Neural cell (in vitro differentiated cells): ENCODE measurements around the gene MAP3K14. TPM values are rescaled to one million over a fixed set of nuclear protein-coding genes. Genes with fewer than 3 reads are reported as not detected.

Experiments
- H2AFZ ChIP-seq: fragments of 200-600, 300-800 bp; sonication (generic), shearing (Covaris generic); 2 replicates; pipeline ENCODE4 v1.6.0; 2014; ENCODE audit warnings: low read depth, mild to moderate bottlenecking, antibody characterized with exemption, low read length, moderate library complexity
- H3F3A ChIP-seq: fragments of 200-600 bp; shearing (Covaris generic); 2 replicates; pipeline ENCODE4 v1.6.1; 2016; ENCODE audit warnings: mild to moderate bottlenecking, moderate library complexity, mixed read lengths, antibody characterized with exemption, low read length; ENCODE audit not compliant: insufficient read depth, poor library complexity, severe bottlenecking
- H3K27ac ChIP-seq: fragments of 200-600, 300-800 bp; sonication (generic), shearing (Covaris generic); 2 replicates; pipeline ENCODE4 v1.5.1; 2014; ENCODE audit warnings: mild to moderate bottlenecking, low read length, moderate library complexity
- H3K27me3 ChIP-seq: fragments of 300-800, 200-600 bp; sonication (generic), shearing (Covaris generic); 2 replicates; pipeline ENCODE4 v1.6.0; 2014; ENCODE audit warnings: mild to moderate bottlenecking, low read depth, low read length, moderate library complexity; ENCODE audit not compliant: insufficient read depth
- H3K36me3 ChIP-seq: fragments of 300-800, 200-600 bp; sonication (generic), shearing (Covaris generic); 2 replicates; pipeline ENCODE4 v1.5.1; 2014; ENCODE audit warnings: mild to moderate bottlenecking, antibody characterized with exemption, low read length, moderate library complexity; ENCODE audit not compliant: insufficient read depth
- H3K4me2 ChIP-seq: fragments of 300-800, 200-600 bp; sonication (generic), shearing (Covaris generic); 2 replicates; pipeline ENCODE4 v1.6.0; 2014; ENCODE audit warnings: mild to moderate bottlenecking, low read length
- H3K4me3 ChIP-seq: fragments of 300-800, 200-600 bp; sonication (generic), shearing (Covaris generic); 2 replicates; pipeline ENCODE4 v1.5.1; 2014; ENCODE audit warnings: mild to moderate bottlenecking, low read length, moderate library complexity
- H3K79me2 ChIP-seq: fragments of 200-600 bp; shearing (Covaris generic); replicated peaks from 2 replicates; pipeline ENCODE4 v1.6.0; 2014; ENCODE audit warnings: mild to moderate bottlenecking, low read length, moderate library complexity; ENCODE audit not compliant: insufficient read depth
- H3K9ac ChIP-seq: fragments of 300-800, 200-600 bp; sonication (generic), shearing (Covaris generic); 2 replicates; pipeline ENCODE4 v1.6.1; 2016; ENCODE audit warnings: mild to moderate bottlenecking, low read length, mixed read lengths
- H3K9me2 ChIP-seq: fragments of 200-600 bp; shearing (Covaris generic); 2 replicates; pipeline ENCODE4 v1.6.1; 2016; ENCODE audit warnings: mild to moderate bottlenecking, low read length, mixed read lengths; ENCODE audit not compliant: insufficient read depth
- H3K9me3 ChIP-seq: fragments of 200-600, 300-800 bp; sonication (generic), shearing (Covaris generic); 2 replicates; pipeline ENCODE4 v1.6.1; 2016; ENCODE audit warnings: mild to moderate bottlenecking, mixed run types, low read length, moderate library complexity, mixed read lengths
- H4K20me1 ChIP-seq: fragments of 200-600 bp; shearing (Covaris generic); 2 replicates; pipeline ENCODE4 v1.6.1; 2016; ENCODE audit warnings: mild to moderate bottlenecking, mixed run types; ENCODE audit not compliant: insufficient read depth
- EP300 ChIP-seq: fragments of 450-650 bp; conservative IDR thresholded peaks from 2 replicates; pipeline ENCODE4 v1.6.1; 2014; ENCODE audit warnings: antibody characterized with exemption, mild to moderate bottlenecking, moderate library complexity; ENCODE audit not compliant: poor library complexity, severe bottlenecking
- EZH2 ChIP-seq: fragments of 200-600, 300-800 bp; shearing (Covaris generic), sonication (generic); IDR thresholded peaks from 2 replicates; pipeline ENCODE4 v1.6.1; 2014; ENCODE audit warnings: antibody characterized with exemption, low read length, borderline replicate concordance, mild to moderate bottlenecking; ENCODE audit not compliant: insufficient read depth, poor library complexity, severe bottlenecking
- MXI1 ChIP-seq: fragments of 450-650 bp; conservative IDR thresholded peaks from 2 replicates; pipeline ENCODE4 v1.6.1; 2014; ENCODE audit warnings: antibody characterized with exemption, mild to moderate bottlenecking; ENCODE audit not compliant: poor library complexity, severe bottlenecking
- POLR2AphosphoS5 ChIP-seq: IDR thresholded peaks from 2 replicates; pipeline ENCODE4 v1.6.1; 2012
- RAD21 ChIP-seq: fragments of 450-650 bp; conservative IDR thresholded peaks from 2 replicates; pipeline ENCODE4 v1.6.1; 2014; ENCODE audit warnings: antibody characterized with exemption, mild to moderate bottlenecking, moderate library complexity
- REST ChIP-seq: IDR thresholded peaks from 2 replicates; pipeline ENCODE4 v1.6.1; 2012; ENCODE audit warnings: borderline replicate concordance
- SMC3 ChIP-seq: fragments of 450-650 bp; conservative IDR thresholded peaks from 2 replicates; pipeline ENCODE4 v1.6.1; 2014; ENCODE audit warnings: antibody characterized with exemption, mild to moderate bottlenecking, moderate library complexity; ENCODE audit not compliant: poor library complexity
- TAF1 ChIP-seq: IDR thresholded peaks from 2 replicates; pipeline ENCODE4 v1.6.1; 2012; ENCODE audit warnings: low read depth
- polyA plus RNA-seq: library from polyadenylated mRNA; depleted of rRNA; stranded (reverse); fragments of >200 nt; gene quantifications from 2 replicates; pipeline ENCODE4 v1.2.3, GENCODE V29; 2014
- TF ChIP-seq, protein P1 (sequence below): fragments of 450-650 bp; IDR thresholded peaks from 2 replicates; pipeline ENCODE4 v1.5.1; 2014; ENCODE audit warnings: antibody characterized with exemption, mild to moderate bottlenecking, moderate library complexity; ENCODE audit not compliant: poor library complexity, severe bottlenecking

Gene MAP3K14
- polyA plus RNA-seq, 1 donor from 2014 or later, result 6.7 TPM

- Histone ChIP-seq H3K36me3 (no peaks in the 10 kb centered on the region), H3F3A (no peaks in the 10 kb centered on the region), H3K4me2 (no peak overlapping the region), H3K9me2 (no peaks in the 10 kb centered on the region), H3K9me3 (no peaks in the 10 kb centered on the region), H3K27me3 (no peaks in the 10 kb centered on the region), H2AFZ (no peak overlapping the region), H3K27ac (no peak overlapping the region), H3K4me3 (no peak overlapping the region), H4K20me1 (no peaks in the 10 kb centered on the region), H3K79me2 (no peaks in the 10 kb centered on the region), H3K9ac (no peak overlapping the region)
- no peak for TF ChIP-seq EZH2
- TF ChIP-seq RAD21, result no peak
- no peak for TF ChIP-seq EP300
- no peak for TF ChIP-seq SMC3
- TF ChIP-seq, protein P1, sequence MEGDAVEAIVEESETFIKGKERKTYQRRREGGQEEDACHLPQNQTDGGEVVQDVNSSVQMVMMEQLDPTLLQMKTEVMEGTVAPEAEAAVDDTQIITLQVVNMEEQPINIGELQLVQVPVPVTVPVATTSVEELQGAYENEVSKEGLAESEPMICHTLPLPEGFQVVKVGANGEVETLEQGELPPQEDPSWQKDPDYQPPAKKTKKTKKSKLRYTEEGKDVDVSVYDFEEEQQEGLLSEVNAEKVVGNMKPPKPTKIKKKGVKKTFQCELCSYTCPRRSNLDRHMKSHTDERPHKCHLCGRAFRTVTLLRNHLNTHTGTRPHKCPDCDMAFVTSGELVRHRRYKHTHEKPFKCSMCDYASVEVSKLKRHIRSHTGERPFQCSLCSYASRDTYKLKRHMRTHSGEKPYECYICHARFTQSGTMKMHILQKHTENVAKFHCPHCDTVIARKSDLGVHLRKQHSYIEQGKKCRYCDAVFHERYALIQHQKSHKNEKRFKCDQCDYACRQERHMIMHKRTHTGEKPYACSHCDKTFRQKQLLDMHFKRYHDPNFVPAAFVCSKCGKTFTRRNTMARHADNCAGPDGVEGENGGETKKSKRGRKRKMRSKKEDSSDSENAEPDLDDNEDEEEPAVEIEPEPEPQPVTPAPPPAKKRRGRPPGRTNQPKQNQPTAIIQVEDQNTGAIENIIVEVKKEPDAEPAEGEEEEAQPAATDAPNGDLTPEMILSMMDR, result no peak
- TF ChIP-seq REST, result no peak
- no peak for TF ChIP-seq TAF1
- TF ChIP-seq POLR2AphosphoS5, result no peak
- TF ChIP-seq MXI1, result no peak
Observed at GRCh38 chr17:45346216-45347015, 29.6 kb upstream of the MAP3K14 start.

DNA sequence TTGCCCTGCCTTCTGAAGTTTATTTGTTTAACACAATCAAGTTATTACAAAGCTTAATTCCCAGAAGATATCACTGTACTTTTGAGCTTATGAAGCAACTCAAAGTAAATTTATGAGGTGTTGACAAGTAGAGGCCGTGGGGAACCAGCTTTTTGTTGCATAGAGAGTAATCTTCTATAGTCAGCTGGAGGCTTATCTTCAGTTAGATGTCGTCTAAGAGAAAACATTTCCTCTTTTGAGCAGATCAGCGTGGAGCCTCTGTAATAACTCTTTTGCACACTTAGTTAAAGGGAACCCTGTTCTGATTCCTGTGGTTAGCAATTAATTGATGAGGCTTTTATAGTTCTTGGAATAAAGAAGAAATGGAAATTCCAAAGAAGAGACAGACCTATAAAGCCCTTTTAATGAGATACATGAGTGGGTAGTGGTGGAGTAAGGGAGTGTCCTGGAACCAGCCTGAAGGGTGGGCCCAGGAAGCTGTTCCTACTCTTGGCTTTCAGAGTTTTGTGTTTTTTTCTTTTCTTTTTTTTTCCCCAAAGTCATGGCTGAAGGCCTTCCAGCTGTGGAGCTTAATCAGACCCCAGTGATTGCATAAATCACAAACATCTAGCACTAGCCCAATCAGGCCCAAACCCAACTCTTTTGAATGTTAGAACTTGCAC, 28.9 kb upstream of the MAP3K14 start:
- no peak overlapping the region for H3K9ac ChIP-seq
- H2AFZ ChIP-seq, result no peak overlapping the region
- no peak overlapping the region for H3K4me2 ChIP-seq
- no peaks in the 10 kb centered on the region for H3K9me3 ChIP-seq
- H3K36me3 ChIP-seq, result no peaks in the 10 kb centered on the region
- no peak overlapping the region for H3K4me3 ChIP-seq
- TF ChIP-seq SMC3 (no peak), EP300 (no peak), REST (no peak), RAD21 (no peak), POLR2AphosphoS5 (no peak), TAF1 (no peak), MXI1 (no peak), EZH2 (no peak)
- TF ChIP-seq, protein P1, result no peak
- no peaks in the 10 kb centered on the region for H3K9me2 ChIP-seq
- no peaks in the 10 kb centered on the region for H3K27me3 ChIP-seq
- H3F3A ChIP-seq, result no peaks in the 10 kb centered on the region
- no peaks in the 10 kb centered on the region for H4K20me1 ChIP-seq
- H3K79me2 ChIP-seq, result no peaks in the 10 kb centered on the region
- H3K27ac ChIP-seq, result no peak overlapping the region
